ENCODE measurements around the gene OR52D1.

DNA sequence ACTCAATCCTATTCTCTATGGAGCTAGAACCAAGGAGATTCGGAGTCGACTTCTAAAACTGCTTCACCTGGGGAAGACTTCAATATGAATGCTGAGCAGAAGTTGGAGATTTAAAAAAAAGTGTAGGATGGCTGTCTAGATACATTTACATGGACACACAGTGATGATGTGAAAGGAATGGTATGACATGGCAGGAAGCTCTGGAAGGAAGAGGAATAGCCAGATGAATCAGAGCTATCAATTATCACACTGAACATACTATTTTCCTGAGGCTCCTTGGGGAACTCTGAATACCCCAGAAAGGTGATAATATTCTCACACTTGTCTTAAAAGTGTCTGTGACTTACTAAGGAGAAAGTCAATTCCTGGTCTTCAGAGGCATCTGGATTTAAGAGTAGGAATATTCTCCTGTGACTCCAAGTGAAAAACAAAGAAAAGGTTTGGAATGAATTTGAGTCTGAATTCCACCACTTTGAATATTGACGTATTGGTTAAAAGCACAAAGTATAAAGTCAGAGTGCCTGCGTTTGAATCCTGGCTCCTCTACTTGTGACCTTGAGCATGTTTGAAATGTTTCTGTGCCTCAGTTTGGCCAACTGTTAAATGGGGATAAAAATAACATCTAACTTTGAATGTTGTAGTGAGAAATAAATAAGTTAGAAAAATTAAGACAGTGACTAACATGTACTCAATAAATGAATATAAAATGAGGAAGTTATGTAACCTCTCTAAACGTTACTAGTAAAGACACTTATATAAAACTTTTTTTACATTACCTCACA, 1.3 kb downstream of the OR52D1 start:
- TF ChIP-seq GATA2 (IDR thresholded peaks at IDR 0.05; ENCODE audit: low read depth, low read length) = no peak
- no peak for TF ChIP-seq GATA3 (IDR thresholded peaks at IDR 0.05; ENCODE audit: low read depth, low read length)

All from SH-SY5Y (cell line).